Colonic mucosa (tissue), 4 donors: ENCODE measurements around the gene BANF2. TPM values are rescaled to one million over a fixed set of nuclear protein-coding genes. Genes with fewer than 3 reads are reported as not detected.

Source experiments
- DNase-seq: peaks from one replicate; pipeline ENCODE4 v3.0.0-alpha.2; 2020
- H3K27ac ChIP-seq: fragments of 200-600 bp; one replicate; pipeline ENCODE4 v1.8.0; 2021
- H3K27me3 ChIP-seq: fragments of 200-600 bp; one replicate; pipeline ENCODE4 v1.8.0; 2021
- H3K36me3 ChIP-seq: fragments of 200-600 bp; one replicate; pipeline ENCODE4 v1.8.0; 2021
- H3K4me1 ChIP-seq: fragments of 200-600 bp; one replicate; pipeline ENCODE4 v1.8.0; 2021; ENCODE audit warnings: mild to moderate bottlenecking
- H3K4me3 ChIP-seq: fragments of 200-600 bp; one replicate; pipeline ENCODE4 v1.8.0; 2021
- H3K9ac ChIP-seq, 2 donors: one replicate each; pipeline ENCODE4 v1.7.0; 2013; ENCODE audit warnings: control low read depth in 2 of 2, low read depth in 2 of 2, low read length in 2 of 2
- H3K9me3 ChIP-seq: fragments of 200-600 bp; one replicate; pipeline ENCODE4 v1.8.0; 2021
- intact Hi-C: fragments of 100-400 bp; cut with DNase I; formaldehyde crosslinking; loops from one replicate; pipeline ENCODE4 v1.14.1; 2022
- total RNA-seq, 2 donors: library from RNA; stranded (reverse); fragmentation: NEBNext Ultra II Directional in 1 of 2; extraction: Animal tissue kit (Norgen Biotek cat#: 25700) in 1 of 2; gene quantifications; one replicate each; pipeline ENCODE4 v1.2.1, GENCODE V29; 2021
- TF ChIP-seq, protein P1 (sequence below): fragments of 200-600 bp; IDR thresholded peaks from one replicate; pipeline ENCODE4 v1.8.0; 2022; ENCODE audit warnings: antibody characterized with exemption, mild to moderate bottlenecking
- donor health status: healthy.
- donor health status: DM: no; HTN: no; CAD: no.
- donor health status: DM: no; HTN: no; CAD: no.

BANF2 gene
- total RNA-seq, 2 donors from 2014 or later = not detected

DNA sequence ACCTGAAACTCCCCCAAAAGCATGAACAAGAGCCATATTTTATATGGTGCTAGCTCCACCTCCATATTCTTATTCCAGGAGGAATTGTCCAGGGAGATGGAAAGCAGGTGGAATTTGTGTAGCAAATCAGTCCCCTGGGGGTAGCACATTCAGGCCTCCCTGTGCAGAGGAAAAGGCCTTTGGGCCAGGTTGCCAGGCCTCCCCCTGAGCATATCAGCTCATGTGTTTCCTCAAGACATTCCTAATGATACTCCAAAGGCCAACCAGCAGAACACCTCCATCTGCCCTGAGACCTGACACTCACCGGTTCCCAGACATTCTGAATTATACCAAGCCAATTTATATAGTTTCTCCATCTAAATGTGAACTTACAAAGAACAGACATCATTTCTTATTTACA lies 2.6 kb upstream of the BANF2 start:
- no peak overlapping the region for H3K4me3 ChIP-seq
- TF ChIP-seq, protein P1, sequence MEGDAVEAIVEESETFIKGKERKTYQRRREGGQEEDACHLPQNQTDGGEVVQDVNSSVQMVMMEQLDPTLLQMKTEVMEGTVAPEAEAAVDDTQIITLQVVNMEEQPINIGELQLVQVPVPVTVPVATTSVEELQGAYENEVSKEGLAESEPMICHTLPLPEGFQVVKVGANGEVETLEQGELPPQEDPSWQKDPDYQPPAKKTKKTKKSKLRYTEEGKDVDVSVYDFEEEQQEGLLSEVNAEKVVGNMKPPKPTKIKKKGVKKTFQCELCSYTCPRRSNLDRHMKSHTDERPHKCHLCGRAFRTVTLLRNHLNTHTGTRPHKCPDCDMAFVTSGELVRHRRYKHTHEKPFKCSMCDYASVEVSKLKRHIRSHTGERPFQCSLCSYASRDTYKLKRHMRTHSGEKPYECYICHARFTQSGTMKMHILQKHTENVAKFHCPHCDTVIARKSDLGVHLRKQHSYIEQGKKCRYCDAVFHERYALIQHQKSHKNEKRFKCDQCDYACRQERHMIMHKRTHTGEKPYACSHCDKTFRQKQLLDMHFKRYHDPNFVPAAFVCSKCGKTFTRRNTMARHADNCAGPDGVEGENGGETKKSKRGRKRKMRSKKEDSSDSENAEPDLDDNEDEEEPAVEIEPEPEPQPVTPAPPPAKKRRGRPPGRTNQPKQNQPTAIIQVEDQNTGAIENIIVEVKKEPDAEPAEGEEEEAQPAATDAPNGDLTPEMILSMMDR = no peak
- H3K9ac ChIP-seq = no peak overlapping the region
- H3K27ac ChIP-seq = no peak overlapping the region
- no peak for DNase-seq
- H3K9me3 ChIP-seq = no peaks in the 10 kb centered on the region
- no peaks in the 10 kb centered on the region for H3K27me3 ChIP-seq
- intact Hi-C loops = no loop called here
- H3K4me1 ChIP-seq = no peaks in the 10 kb centered on the region
- H3K36me3 ChIP-seq = no peaks in the 10 kb centered on the region

DNA sequence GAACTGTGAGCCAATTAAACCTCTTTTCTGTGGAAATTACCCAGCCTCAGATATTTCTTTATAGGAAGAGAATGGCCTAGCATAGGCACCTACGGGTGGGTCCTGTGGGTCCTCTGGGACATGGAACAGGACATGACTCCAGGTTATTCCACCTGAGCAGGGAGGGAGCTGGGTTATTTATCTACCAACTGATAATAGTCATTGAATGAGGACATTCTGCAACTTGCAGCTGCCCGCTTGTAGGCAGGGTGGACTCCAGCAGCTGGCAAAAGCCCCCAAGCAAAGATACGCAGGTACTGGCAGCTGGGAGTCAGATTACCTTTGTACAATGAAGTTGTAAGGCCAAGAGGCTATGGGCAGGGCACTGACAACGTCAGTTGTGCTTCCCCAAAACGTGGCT lies 1.4 kb upstream of the BANF2 start:
- H3K27me3 ChIP-seq = no peaks in the 10 kb centered on the region
- no peak overlapping the region for H3K9ac ChIP-seq
- H3K4me1 ChIP-seq = no peaks in the 10 kb centered on the region
- no peak overlapping the region for H3K27ac ChIP-seq
- no peaks in the 10 kb centered on the region for H3K36me3 ChIP-seq
- H3K4me3 ChIP-seq = no peak overlapping the region
- TF ChIP-seq, protein P1 = no peak
- intact Hi-C loops = no loop called here
- DNase-seq = no peak
- H3K9me3 ChIP-seq = no peaks in the 10 kb centered on the region

- Histone ChIP-seq H3K27ac (no peak overlapping the region), H3K27me3 (no peaks in the 10 kb centered on the region), H3K36me3 (no peaks in the 10 kb centered on the region), H3K4me1 (no peaks in the 10 kb centered on the region), H3K9me3 (no peaks in the 10 kb centered on the region), H3K9ac (no peak overlapping the region), H3K4me3 (no peak overlapping the region)
- intact Hi-C loops = no loop called here
- DNase-seq = no peak
- TF ChIP-seq, protein P1 = no peak
Observed at GRCh38 chr20:17700637-17701036, 871 bp downstream of the BANF2 start.

DNA sequence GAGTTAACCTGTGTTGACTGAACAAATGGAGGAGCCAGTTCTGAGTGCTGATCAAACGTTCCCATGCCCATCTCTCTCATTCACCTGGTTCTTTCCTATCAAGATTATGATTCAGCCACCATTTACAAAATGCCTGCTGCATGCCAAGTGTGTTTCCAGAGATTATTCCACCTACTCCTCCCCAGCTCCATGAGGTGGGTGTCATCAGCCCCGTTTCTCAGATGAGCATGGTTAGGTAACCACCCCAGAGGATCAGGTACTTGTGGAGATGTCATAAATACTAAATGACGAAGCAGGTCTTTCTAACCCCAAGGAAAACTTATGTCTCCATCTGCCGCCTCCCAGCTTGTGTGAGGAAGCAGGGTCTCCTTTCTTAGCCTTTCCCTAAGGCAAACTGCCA lies 2.1 kb downstream of the BANF2 start:
- DNase-seq = no peak
- TF ChIP-seq, protein P1 = no peak
- intact Hi-C loops = no loop called here
- no peak overlapping the region for H3K27ac ChIP-seq
- H3K36me3 ChIP-seq = no peaks in the 10 kb centered on the region
- H3K9ac ChIP-seq = no peak overlapping the region
- H3K9me3 ChIP-seq = no peaks in the 10 kb centered on the region
- no peaks in the 10 kb centered on the region for H3K4me1 ChIP-seq
- no peak overlapping the region for H3K4me3 ChIP-seq
- no peaks in the 10 kb centered on the region for H3K27me3 ChIP-seq

- Histone ChIP-seq H3K27me3 (no peaks in the 10 kb centered on the region), H3K9ac (no peak overlapping the region), H3K9me3 (no peaks in the 10 kb centered on the region), H3K27ac (no peak overlapping the region), H3K4me3 (no peak overlapping the region), H3K4me1 (no peaks in the 10 kb centered on the region), H3K36me3 (no peaks in the 10 kb centered on the region)
- intact Hi-C loops = no loop called here
- DNase-seq = no peak
- TF ChIP-seq, protein P1 = no peak
Observed at GRCh38 chr20:17704589-17705317, 5.0 kb downstream of the BANF2 start.
